ENCODE measurements around the gene ACTN4.

The ACTN4 gene

GRCh38 chr19:38725469-38726283, 78.2 kb downstream of the ACTN4 start:
- no peak for DNase-seq (ENCODE audit: low spot score)

DNA sequence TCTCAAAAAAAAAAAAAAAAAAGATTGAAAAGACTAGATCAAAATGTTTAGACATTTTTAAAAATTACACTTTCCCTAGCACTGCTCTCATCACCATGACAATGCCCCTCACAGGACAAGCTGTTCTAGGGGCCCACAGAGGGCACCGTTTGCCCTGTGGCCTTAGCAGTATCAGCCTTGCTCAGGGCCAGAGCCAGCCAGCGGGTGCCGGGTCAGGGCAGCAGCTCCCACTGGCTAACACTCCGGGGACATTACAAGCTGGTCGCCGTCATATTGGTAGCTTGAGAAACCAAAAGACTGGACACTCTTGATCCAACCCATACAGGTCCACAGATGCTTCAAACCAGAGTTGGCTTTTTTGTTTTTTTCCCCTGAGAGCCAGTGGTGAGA, 78.8 kb downstream of the ACTN4 start:
- DNase-seq (ENCODE audit: low spot score) = no peak

DNA sequence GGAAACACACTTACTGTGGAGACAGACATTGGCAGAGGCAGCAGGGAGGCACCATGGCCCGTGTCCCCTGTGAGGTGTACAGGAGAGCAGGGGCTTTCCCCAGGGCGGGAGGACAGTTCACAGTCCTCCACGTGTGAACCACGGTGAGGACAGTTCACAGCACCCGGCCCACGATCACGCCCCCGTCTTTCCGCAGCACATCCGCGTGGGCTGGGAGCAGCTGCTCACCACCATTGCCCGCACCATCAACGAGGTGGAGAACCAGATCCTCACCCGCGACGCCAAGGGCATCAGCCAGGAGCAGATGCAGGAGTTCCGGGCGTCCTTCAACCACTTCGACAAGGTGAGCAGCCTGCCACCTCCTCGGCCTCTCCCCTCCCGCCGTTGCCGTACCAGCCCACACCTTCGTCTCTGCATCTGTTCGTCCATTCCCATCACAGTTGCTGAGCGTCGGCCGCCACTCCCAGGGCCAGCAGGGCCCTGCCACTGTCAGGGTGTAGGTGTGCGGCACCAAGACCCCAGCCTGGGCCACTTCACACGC, 79.4 kb downstream of the ACTN4 start:
- DNase-seq (ENCODE audit: low spot score) = no peak

- no peak for DNase-seq (ENCODE audit: low spot score)
These were observed 79.9 kb downstream of the ACTN4 start for GRCh38 chr19:38727306-38727867.

DNA sequence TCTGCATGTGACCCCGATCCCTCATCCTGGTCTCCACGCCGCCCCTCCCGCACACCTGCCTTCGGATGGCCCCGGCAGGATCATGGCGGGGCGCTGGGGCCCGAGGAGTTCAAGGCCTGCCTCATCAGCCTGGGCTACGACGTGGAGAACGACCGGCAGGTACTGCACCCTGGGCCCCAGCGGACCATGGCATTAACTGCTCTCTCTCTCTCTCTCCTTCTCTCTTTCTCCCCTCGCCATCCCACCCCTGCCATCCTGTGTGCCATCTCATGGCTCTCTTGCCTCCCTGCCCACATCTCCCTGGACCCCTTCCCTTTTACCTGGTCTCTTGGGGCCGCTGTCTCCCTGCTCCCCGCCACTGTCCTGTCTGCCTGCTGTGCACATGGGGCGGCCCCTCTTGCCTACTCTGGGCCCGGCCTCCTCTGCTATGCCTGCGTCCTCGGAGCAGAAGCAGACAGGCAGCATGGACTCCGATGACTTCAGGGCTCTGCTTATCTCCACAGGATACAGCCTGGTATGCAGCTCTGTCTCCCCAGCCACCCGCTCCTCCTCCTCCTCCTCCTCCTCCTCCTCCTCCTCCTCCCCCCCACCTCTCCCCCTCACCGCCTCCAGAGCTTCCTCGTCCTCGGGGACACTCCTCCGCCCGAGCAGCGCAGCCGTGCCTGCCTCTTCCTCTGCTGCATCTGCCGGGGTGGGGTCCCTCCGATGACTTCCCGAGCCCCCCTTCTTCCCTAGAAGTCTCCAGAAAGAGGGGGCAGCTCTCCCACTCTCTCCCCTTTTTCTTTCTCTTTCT, 80.6 kb downstream of the ACTN4 start:
- no peak for DNase-seq (ENCODE audit: low spot score)

- DNase-seq (ENCODE audit: low spot score) = no peak
These were observed 81.5 kb downstream of the ACTN4 start for GRCh38 chr19:38728752-38729541.

- peak; percentile 74 for DNase-seq (ENCODE audit: low spot score)
These were observed 82.4 kb downstream of the ACTN4 start for GRCh38 chr19:38729653-38730469.

- no peak for DNase-seq (ENCODE audit: low spot score)
These were observed 83.0 kb downstream of the ACTN4 start for GRCh38 chr19:38730470-38730730.

DNA sequence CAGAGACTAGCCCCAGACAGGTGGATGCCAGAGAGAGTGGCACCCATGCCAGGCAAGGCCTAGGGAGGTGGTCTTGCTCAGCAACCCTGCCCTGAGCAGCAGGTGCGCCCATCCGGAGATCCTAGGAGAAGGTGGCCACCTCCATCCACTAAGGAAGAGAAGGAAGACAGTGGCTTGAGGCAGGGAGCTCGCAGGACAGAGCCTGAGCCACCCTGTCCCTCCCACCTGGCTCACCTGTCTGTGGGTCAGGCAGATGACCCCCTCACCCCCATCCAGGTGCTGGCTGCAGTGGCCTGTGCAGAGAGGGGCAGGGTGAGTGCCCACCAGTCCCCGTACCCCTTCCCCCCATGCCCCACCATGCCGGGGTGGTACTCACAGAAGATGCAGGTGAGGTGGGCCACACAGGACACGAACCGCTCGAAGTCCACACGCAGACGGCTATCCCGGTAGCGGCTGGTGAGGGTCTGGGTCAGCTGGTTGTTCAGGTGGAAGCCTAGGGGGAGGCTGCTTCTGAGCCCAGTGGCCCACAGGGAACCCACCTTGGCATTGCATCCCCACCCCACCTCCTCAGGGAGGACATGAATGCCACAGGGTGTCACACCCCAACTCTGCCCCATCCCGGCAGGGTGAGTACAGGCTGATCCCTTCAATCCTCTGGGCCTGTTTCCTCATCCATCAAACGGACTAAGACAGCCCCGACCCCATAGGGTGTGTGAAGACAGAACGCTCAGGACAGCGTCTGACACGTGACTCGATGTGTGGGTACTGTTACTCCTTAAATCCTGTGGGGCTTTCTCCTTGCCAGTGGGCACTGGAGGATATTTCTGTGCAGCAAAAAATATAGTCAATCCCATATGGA, 83.5 kb downstream of the ACTN4 start:
- DNase-seq (ENCODE audit: low spot score) = no peak

DNA sequence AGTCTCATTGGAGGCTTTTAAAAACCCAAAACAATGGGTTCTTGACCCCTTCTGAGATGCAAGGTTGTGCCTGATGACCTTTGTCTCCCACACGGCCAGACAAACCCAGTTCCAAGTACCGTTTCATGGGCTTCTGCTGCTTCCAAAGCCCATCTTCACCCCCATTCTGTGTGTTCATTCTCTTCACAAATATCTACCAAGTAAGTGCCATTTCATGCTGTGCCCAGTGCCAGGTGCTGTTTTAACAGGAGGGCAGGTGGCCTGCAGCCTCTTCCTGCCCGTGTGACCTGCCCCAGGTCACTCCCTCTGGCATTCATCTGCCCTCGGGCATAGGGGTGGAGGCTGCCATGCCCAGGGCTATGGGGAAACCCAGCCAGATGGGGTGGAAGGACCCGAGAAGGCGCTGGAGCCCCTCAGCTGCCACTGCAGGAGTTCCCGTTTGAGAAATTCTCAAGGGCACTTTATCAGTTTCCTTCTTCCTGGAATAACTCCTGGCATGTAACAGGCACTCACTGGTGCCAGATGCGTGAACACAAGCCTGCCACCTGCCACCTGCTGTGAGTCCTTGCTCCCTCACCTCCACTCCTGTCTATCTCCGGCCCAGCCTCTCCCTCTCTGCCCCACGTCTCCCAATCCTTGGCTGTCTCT, 84.3 kb downstream of the ACTN4 start:
- DNase-seq (ENCODE audit: low spot score) = no peak

GRCh38 chr19:38733241-38733492, 85.7 kb downstream of the ACTN4 start:
- no peak for DNase-seq (ENCODE audit: low spot score)

- peak; percentile 47 for DNase-seq (ENCODE audit: low spot score)
These were observed 86.2 kb downstream of the ACTN4 start for GRCh38 chr19:38733493-38734175.

DNA sequence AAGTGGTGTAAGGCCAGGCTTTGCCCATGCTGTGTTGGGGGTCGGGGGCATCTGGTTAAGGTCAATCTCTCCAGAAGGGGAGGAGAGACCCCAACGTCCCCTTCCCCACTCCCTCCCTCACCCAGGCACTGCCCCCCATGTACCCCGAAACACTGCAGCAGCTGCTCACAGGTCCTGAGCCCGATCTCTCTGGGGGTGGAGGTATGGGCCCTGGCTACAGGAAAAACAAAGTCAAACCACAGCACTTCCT, 86.7 kb downstream of the ACTN4 start:
- DNase-seq (ENCODE audit: low spot score) = no peak

DNA sequence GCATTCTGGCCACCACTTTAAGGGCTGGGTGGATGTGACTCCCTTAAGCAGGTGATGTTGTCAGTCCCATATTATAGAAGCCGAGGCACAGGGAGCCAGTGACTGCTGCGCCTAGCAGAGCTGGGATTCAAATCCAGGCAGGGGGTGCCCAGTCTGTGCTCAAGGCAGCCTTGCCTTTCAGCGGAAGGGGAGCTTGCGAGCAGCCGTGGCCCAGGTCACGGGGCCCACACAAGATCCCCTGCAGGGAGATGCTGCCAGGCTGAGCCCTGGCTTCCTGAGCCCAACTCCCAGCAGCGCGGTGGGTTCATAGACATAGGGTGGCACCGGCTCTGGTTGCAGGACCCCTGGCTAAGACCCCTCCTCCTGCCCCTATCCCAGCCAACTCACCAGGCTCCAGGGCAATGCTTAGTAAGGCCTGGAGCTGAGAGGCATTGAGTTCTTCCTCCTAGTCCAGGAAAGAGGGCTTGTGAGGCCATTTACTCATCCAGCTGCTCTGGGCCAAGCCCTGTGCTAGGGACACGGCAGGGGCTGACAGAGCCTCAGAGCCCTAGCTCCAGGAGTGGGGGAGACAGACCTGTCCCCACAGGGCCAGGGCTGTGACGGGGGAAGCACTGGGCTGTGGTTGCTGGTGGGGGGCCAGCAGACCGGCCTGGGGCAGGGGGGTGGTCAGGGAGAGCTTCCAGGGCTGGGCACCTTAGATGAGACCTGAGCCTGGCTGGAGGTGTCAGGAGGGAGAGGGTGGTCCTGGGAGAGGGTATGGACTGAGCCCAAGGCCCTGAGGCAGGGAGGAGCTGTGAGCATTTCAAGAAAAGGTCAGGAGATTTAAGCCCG, 87.2 kb downstream of the ACTN4 start:
- no peak for DNase-seq (ENCODE audit: low spot score)

GRCh38 chr19:38735257-38735686, 87.8 kb downstream of the ACTN4 start:
- no peak for DNase-seq (ENCODE audit: low spot score)

GRCh38 chr19:38736036-38736412, 88.6 kb downstream of the ACTN4 start:
- peak; percentile 62 for DNase-seq (ENCODE audit: low spot score)

GRCh38 chr19:38736413-38737280, 89.2 kb downstream of the ACTN4 start:
- DNase-seq (ENCODE audit: low spot score) = peak; percentile 83

DNA sequence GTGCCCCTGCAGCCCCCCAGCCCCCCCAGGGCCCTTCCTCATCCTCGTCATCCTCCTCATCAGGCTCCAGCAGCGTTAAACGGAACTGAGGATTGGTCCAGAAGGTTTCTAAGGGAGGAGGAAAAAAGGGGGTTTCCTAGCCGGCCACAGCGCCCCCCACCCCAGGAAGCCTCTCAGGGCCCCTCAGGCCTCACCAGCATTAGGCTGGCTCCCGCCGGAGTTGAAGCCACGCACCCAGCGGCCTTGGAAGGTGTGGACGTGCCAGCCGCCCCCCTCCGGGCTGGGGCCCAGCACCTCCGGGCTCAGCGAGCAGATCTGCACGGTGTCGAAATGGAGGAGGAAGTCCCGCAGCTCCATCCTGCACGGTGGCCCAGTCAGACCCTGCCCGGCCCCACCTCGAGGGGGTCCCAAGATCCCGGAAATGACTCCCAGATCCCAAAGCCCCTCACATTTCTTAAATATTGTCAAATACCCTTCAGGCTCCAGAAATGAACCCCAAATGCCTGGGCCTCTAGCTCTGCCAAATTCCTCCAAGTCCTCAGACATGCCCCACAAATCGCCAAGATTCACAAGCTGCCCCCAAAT, 89.9 kb downstream of the ACTN4 start:
- DNase-seq (ENCODE audit: low spot score) = no peak
